GM12892 (cell line): ENCODE results near the gene INTS11. TPM values are rescaled to one million over a fixed set of nuclear protein-coding genes. Genes with fewer than 3 reads are reported as not detected.
"Not testable (repeated sequence)": the region's sequence is repeated elsewhere in the genome, so short reads cannot be mapped to it uniquely, and the experiment has no call there.

Source experiments
- DNase-seq: peaks from one replicate; pipeline ENCODE4 v3.0.0; 2011; ENCODE audit not compliant: insufficient read length
- FAIRE-seq: peaks from 2 replicates; lab custom pipeline; 2011; peaks lifted over from hg19 to GRCh38; lab: Jason Lieb, UNC
- POLR2A ChIP-seq: IDR thresholded peaks from 2 replicates; pipeline ENCODE4 v1.6.1; 2011; ENCODE audit warnings: low read depth, low read length, control low read depth
- POLR2AphosphoS5 ChIP-seq: IDR thresholded peaks from 2 replicates; pipeline ENCODE4 v1.6.1; 2011; ENCODE audit warnings: low read depth, low read length, control low read depth
- TAF1 ChIP-seq: IDR thresholded peaks from 2 replicates; pipeline ENCODE4 v1.6.1; 2011; ENCODE audit warnings: low read depth, mild to moderate bottlenecking, control low read depth, low read length, borderline replicate concordance
- polyA plus RNA-seq: library from polyadenylated mRNA; unstranded; fragments of >200 nt; gene quantifications from one replicate; pipeline ENCODE4 v1.2.1, GENCODE V29; 2012; ENCODE audit warnings: missing spikeins, inconsistent platforms; ENCODE audit not compliant: missing spikeins

Gene INTS11
- polyA plus RNA-seq = 53.6 TPM

- peak; percentile 98 for FAIRE-seq
- peak; percentile 99 for DNase-seq
- TF ChIP-seq POLR2AphosphoS5 = peak; percentile 65
- TF ChIP-seq TAF1 = peak; percentile 3; the same call in 1 of the 2 replicates
- peak; percentile 83 for TF ChIP-seq POLR2A
Measured at GRCh38 chr1:1324524-1325287, at the start of gene INTS11, which contains the start of gene CPTP. Gene INTS11, minus strand, starts transcription at chr1:1324660. Its CDS starts 52 bp downstream, at chr1:1324608. Gene CPTP, plus strand, starts transcription at chr1:1324802. Its CDS starts 2,109 bp downstream, at chr1:1326911.

GRCh38 chr1:1373815-1374588 lies 49.5 kb upstream of the INTS11 start:
- FAIRE-seq = no peak
- TF ChIP-seq TAF1 = no peak
- TF ChIP-seq POLR2AphosphoS5 = no peak
- TF ChIP-seq POLR2A = no peak
- no peak for DNase-seq

- FAIRE-seq (no peak), DNase-seq (no peak)
- TF ChIP-seq TAF1 = no peak
Measured at GRCh38 chr1:1373051-1373814, 48.8 kb upstream of the INTS11 start.

GRCh38 chr1:1371746-1372711 lies 47.6 kb upstream of the INTS11 start:
- FAIRE-seq (no peak), DNase-seq (peak; percentile 97)
- TF ChIP-seq TAF1 (no peak), POLR2AphosphoS5 (no peak), POLR2A (peak; percentile 20; the same call in 1 of the 2 replicates)

GRCh38 chr1:1371364-1371745 lies 46.9 kb upstream of the INTS11 start:
- no peak for FAIRE-seq
- TF ChIP-seq POLR2A (no peak), POLR2AphosphoS5 (no peak), TAF1 (no peak)
- DNase-seq = no peak

- TF ChIP-seq TAF1 (no peak), POLR2A (no peak), POLR2AphosphoS5 (no peak)
- FAIRE-seq (no peak), DNase-seq (no peak)
Measured at GRCh38 chr1:1370771-1371300, 46.4 kb upstream of the INTS11 start.

- not testable (repeated sequence) for DNase-seq, FAIRE-seq
Measured at GRCh38 chr1:1370094-1370493, 45.6 kb upstream of the INTS11 start.

- TF ChIP-seq POLR2A (no peak), POLR2AphosphoS5 (no peak), TAF1 (no peak)
- peak; percentile 69 for FAIRE-seq
- DNase-seq = no peak
Measured at GRCh38 chr1:1367315-1367714, 42.9 kb upstream of the INTS11 start.

GRCh38 chr1:1366699-1367066 lies 42.2 kb upstream of the INTS11 start:
- FAIRE-seq = no peak

More at GRCh38 chr1:1366699-1367066, 42.2 kb upstream of the INTS11 start:
- DNase-seq = no peak
- TF ChIP-seq POLR2AphosphoS5 (no peak), POLR2A (no peak), TAF1 (no peak)
